OCI-LY7 (cell line): Measurements from ENCODE around the gene RABEP1. TPM values are rescaled to one million over a fixed set of nuclear protein-coding genes. Genes with fewer than 3 reads are reported as not detected.

Experiments
- BruUV-seq: library from RNA; stranded (reverse); fragments of 400-500 nt; replicated peaks from 2 replicates; lab custom pipeline; 2021; lab: Mats Ljungman, UMichigan
- CTCF ChIA-PET: fragments of 300-600 bp; sonication (Branson Sonifier 250); formaldehyde crosslinking; loops from one replicate; lab custom pipeline; 2022; ENCODE audit warnings: antibody characterized with exemption; ENCODE audit not compliant: unreplicated experiment; lab: Charles Lee
- POLR2A ChIA-PET: fragments of 300-600 bp; sonication (Branson Sonifier 250); formaldehyde crosslinking; loops from one replicate; lab custom pipeline; 2022; ENCODE audit warnings: antibody characterized with exemption; lab: Charles Lee
- DNase-seq: peaks from one replicate; pipeline ENCODE4 v3.0.0-alpha.2; 2015; ENCODE audit warnings: low spot score
- H2AFZ ChIP-seq: fragments of 200-600 bp; sonication (generic), shearing (Covaris generic); 2 replicates; pipeline ENCODE4 v1.6.1; 2014; ENCODE audit warnings: mild to moderate bottlenecking, antibody characterized with exemption, low read length, moderate library complexity
- H3K27ac ChIP-seq: fragments of 200-600 bp; sonication (generic); 2 replicates; pipeline ENCODE4 v1.5.1; 2014; ENCODE audit warnings: mixed run types, low read depth, mild to moderate bottlenecking, moderate library complexity, low read length, inconsistent platforms; ENCODE audit not compliant: poor library complexity, severe bottlenecking
- H3K36me3 ChIP-seq: fragments of 200-600 bp; sonication (generic); 2 replicates; pipeline ENCODE4 v1.6.1; 2014; ENCODE audit warnings: mild to moderate bottlenecking, antibody characterized with exemption, low read length, moderate library complexity, mixed read lengths; ENCODE audit not compliant: insufficient read depth
- H3K4me1 ChIP-seq: fragments of 200-600 bp; sonication (generic); 2 replicates; pipeline ENCODE4 v1.5.1; 2014; ENCODE audit warnings: mild to moderate bottlenecking, low read length; ENCODE audit not compliant: insufficient read depth, poor library complexity, severe bottlenecking
- H3K4me2 ChIP-seq: fragments of 200-600 bp; sonication (generic); 2 replicates; pipeline ENCODE4 v1.6.1; 2014; ENCODE audit warnings: mild to moderate bottlenecking, low read length
- H3K4me3 ChIP-seq: fragments of 200-600 bp; sonication (generic); 2 replicates; pipeline ENCODE4 v1.5.1; 2014; ENCODE audit warnings: mild to moderate bottlenecking, low read depth, low read length; ENCODE audit not compliant: poor library complexity, severe bottlenecking
- H3K79me2 ChIP-seq: fragments of 200-600 bp; sonication (generic); 2 replicates; pipeline ENCODE4 v1.6.1; 2016; ENCODE audit warnings: low read depth, mild to moderate bottlenecking, low read length, moderate library complexity, mixed read lengths; ENCODE audit not compliant: insufficient read depth
- H3K9me2 ChIP-seq: fragments of 200-600 bp; sonication (generic); 2 replicates; pipeline ENCODE4 v1.6.1; 2016; ENCODE audit warnings: mild to moderate bottlenecking, low read length, mixed read lengths; ENCODE audit not compliant: insufficient read depth
- H3K9me3 ChIP-seq: fragments of 200-600 bp; sonication (generic); 2 replicates; pipeline ENCODE4 v1.6.1; 2014; ENCODE audit warnings: mild to moderate bottlenecking, mixed run types, low read length, mixed read lengths
- H4K20me1 ChIP-seq: fragments of 200-600 bp; sonication (generic); 2 replicates; pipeline ENCODE4 v1.6.1; 2014; ENCODE audit warnings: mild to moderate bottlenecking, antibody characterized with exemption, low read length, moderate library complexity, mixed read lengths; ENCODE audit not compliant: insufficient read depth
- EZH2phosphoT487 ChIP-seq: fragments of 200-600 bp; sonication (generic); IDR thresholded peaks from 2 replicates; pipeline ENCODE4 v1.6.1; 2018; ENCODE audit warnings: low read depth, borderline replicate concordance, mild to moderate bottlenecking, mixed run types, antibody characterized with exemption, low read length, moderate library complexity, mixed read lengths
- intact Hi-C: fragments of 100-400 bp; cut with micrococcal nuclease; formaldehyde crosslinking; loops from one replicate; pipeline ENCODE4 v1.10.0; 2022; ENCODE audit not compliant: unreplicated experiment
- total RNA-seq, 2 experiments: library from RNA; depleted of rRNA in 1 of 2; stranded (reverse); fragments of >200 nt in 1 of 2; shearing (Covaris generic) in 1 of 2; gene quantifications; 2 replicates each; pipeline ENCODE4 v1.2.3, GENCODE V29; 2014 to 2022
- TF ChIP-seq, protein P1 (sequence below): fragments of 200-600 bp; sonication (generic); conservative IDR thresholded peaks from 2 replicates; pipeline ENCODE4 v1.5.1; 2014; ENCODE audit warnings: mild to moderate bottlenecking, antibody characterized with exemption, low read length, moderate library complexity, mixed read lengths

RABEP1 gene
- total RNA-seq, 2 experiments from 2014 or later = 58.6 to 60.8 TPM

DNA sequence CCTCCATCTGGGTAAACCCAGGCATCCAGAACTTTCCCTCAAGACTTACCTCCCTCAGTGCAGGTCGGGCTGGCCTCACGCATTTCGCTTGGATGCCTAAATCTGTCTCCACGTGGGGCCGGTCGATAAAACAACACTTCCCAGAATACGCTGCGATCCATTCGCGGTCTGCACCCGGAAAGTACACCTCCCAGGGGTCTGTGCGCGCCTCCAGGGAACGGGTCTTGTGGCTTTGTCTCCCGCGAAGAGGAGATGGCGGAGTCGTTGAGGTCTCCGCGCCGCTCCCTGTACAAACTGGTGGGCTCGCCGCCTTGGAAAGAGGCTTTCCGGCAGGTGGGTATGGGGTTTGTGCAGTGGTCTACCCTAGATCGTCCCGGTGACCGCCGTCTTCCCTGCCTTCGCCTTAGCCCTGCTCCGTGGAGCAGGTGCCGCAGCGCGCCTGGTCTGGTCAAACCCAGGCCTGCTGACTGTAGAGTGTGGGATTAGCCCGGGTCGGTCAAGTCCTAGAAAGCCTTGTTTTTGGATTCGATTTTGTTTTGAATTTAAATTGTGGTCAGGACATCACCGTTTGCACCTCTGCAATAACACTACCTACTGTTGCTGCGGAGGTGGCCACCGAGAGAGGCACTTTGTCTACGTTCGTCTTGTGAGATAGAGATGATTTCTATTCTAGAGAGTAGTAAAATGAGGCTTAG is 138.0 kb downstream of the RABEP1 start, which contains the start of gene RPAIN:
TSS of gene RPAIN (plus strand) at position 224 of the 695 bp plus-strand sequence. CDS start at position 253, 29 bp downstream.
- peaks cover 72% of the 10 kb centered on the region for H3K36me3 ChIP-seq
- TF ChIP-seq EZH2phosphoT487 = no peak
- TF ChIP-seq, protein P1, sequence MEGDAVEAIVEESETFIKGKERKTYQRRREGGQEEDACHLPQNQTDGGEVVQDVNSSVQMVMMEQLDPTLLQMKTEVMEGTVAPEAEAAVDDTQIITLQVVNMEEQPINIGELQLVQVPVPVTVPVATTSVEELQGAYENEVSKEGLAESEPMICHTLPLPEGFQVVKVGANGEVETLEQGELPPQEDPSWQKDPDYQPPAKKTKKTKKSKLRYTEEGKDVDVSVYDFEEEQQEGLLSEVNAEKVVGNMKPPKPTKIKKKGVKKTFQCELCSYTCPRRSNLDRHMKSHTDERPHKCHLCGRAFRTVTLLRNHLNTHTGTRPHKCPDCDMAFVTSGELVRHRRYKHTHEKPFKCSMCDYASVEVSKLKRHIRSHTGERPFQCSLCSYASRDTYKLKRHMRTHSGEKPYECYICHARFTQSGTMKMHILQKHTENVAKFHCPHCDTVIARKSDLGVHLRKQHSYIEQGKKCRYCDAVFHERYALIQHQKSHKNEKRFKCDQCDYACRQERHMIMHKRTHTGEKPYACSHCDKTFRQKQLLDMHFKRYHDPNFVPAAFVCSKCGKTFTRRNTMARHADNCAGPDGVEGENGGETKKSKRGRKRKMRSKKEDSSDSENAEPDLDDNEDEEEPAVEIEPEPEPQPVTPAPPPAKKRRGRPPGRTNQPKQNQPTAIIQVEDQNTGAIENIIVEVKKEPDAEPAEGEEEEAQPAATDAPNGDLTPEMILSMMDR = no peak
- H3K9me3 ChIP-seq = no peaks in the 10 kb centered on the region
- BruUV-seq = no TSS peak
- H3K4me3 ChIP-seq = peak within 1 kb of the TSS; percentile 88
- H2AFZ ChIP-seq = peak within 1 kb of the TSS; percentile 63; the same call in 1 of the 2 replicates
- peaks cover 69% of the 10 kb centered on the region for H3K79me2 ChIP-seq
- H3K4me1 ChIP-seq = peaks cover 31% of the 10 kb centered on the region
- peak within 1 kb of the TSS; percentile 91 for H3K4me2 ChIP-seq
- intact Hi-C loops = loop anchor here (1.0 to 5.0 kb wide), 6 partner anchors 19 to 229 kb away; partner anchors contain the start of genes C1QBP, DERL2, DHX33 and MIS12
- H3K9me2 ChIP-seq = no peaks in the 10 kb centered on the region
- ChIA-PET CTCF (no interaction called here), POLR2A (interaction anchor here (0.9 to 1.0 kb wide), 4 partner anchors 9 to 136 kb away, joined by 3 to 4 read pairs (median 4); no protein-coding TSS in a partner anchor)
- H3K27ac ChIP-seq = peak within 1 kb of the TSS; percentile 96
- DNase-seq = peak; percentile 92
- peaks cover 14% of the 10 kb centered on the region for H4K20me1 ChIP-seq

DNA sequence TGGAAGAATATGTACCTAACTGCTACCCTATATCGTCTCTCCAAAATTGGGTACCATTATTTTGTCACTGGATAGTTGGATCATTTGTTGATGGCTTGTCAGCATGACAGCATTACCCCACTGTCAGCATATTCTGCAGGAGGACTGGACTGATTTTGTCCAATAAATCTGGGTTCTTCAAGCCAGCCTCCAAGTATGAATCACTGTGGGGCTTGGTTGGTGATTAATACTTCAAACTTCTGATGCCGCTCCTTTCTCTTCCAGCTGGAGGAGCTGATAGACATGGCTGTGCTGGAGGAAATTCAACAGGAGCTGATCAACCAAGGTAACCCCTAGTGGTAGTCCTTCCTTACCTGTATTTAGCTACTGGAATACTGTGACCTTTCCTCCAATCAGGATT is 140.4 kb downstream of the RABEP1 start:
- H3K4me1 ChIP-seq = peaks cover 19% of the 10 kb centered on the region
- no peaks in the 10 kb centered on the region for H3K9me3 ChIP-seq
- no peak overlapping the region for H3K27ac ChIP-seq
- ChIA-PET CTCF (no interaction called here), POLR2A (no interaction called here)
- no peak overlapping the region for H3K4me2 ChIP-seq
- TF ChIP-seq EZH2phosphoT487 = no peak
- TF ChIP-seq, protein P1 = no peak
- peaks cover 3% of the 10 kb centered on the region; the same call in 1 of the 2 replicates for H4K20me1 ChIP-seq
- no peak overlapping the region for H3K4me3 ChIP-seq
- no peak for DNase-seq
- intact Hi-C loops = no loop called here
- H3K79me2 ChIP-seq = peaks cover 45% of the 10 kb centered on the region
- no TSS peak for BruUV-seq
- no peaks in the 10 kb centered on the region for H3K9me2 ChIP-seq
- no peak overlapping the region for H2AFZ ChIP-seq
- H3K36me3 ChIP-seq = peaks cover 73% of the 10 kb centered on the region

DNA sequence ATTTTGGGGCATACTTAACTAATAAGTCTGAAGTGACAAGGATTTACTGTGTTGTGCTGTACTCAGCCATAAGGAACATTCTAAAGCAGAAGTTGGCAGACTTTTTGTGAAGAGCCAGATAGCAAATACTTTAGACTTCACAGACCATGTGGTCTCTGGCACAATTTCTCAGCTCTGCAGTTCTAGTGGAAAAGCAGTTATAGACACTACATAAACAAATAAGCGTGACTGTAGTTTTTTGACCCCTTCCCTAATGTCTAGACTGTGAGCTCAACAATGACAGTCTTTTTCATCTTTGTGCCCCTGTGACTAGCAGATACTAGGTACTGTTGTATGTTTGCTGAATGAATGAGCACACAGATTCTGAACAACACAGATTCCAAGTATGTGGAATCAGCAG is 142.8 kb downstream of the RABEP1 start:
- Histone ChIP-seq H3K4me1 (peaks cover 16% of the 10 kb centered on the region), H4K20me1 (no peaks in the 10 kb centered on the region), H3K9me2 (no peaks in the 10 kb centered on the region), H3K4me2 (no peak overlapping the region), H3K9me3 (no peaks in the 10 kb centered on the region), H3K4me3 (no peak overlapping the region), H3K36me3 (peaks cover 86% of the 10 kb centered on the region), H3K27ac (no peak overlapping the region), H3K79me2 (peaks cover 28% of the 10 kb centered on the region), H2AFZ (no peak overlapping the region)
- ChIA-PET CTCF (no interaction called here), POLR2A (interaction anchor here (0.7 to 0.9 kb wide), 2 partner anchors 14 to 40 kb away, joined by 3 read pairs; partner anchors contain the start of gene C1QBP)
- no peak for DNase-seq
- BruUV-seq = no TSS peak
- intact Hi-C loops = no loop called here
- TF ChIP-seq EZH2phosphoT487 = no peak
- TF ChIP-seq, protein P1 = no peak
